Caki2 (cell line): ENCODE measurements around the gene GPR4. TPM values are rescaled to one million over a fixed set of nuclear protein-coding genes. Genes with fewer than 3 reads are reported as not detected.

Experiments used
- DNase-seq: peaks from one replicate; pipeline ENCODE4 v3.0.0-alpha.2; 2015; ENCODE audit warnings: low read depth
- in situ Hi-C: cut with HindIII; loops from 2 replicates; pipeline ENCODE4 v1.10.0; 2016; ENCODE audit warnings: low sequenced_read_pairs, low pct_unique_long_range_greater_than_20kb, mixed read lengths
- total RNA-seq: library from RNA; depleted of rRNA; stranded (reverse); fragments of >200 nt; shearing (Covaris generic); gene quantifications from 2 replicates; pipeline ENCODE4 v1.2.3, GENCODE V29; 2014; ENCODE audit warnings: low replicate concordance; rRNA removed

Gene GPR4
- total RNA-seq, result not detected in 2 replicates

DNA sequence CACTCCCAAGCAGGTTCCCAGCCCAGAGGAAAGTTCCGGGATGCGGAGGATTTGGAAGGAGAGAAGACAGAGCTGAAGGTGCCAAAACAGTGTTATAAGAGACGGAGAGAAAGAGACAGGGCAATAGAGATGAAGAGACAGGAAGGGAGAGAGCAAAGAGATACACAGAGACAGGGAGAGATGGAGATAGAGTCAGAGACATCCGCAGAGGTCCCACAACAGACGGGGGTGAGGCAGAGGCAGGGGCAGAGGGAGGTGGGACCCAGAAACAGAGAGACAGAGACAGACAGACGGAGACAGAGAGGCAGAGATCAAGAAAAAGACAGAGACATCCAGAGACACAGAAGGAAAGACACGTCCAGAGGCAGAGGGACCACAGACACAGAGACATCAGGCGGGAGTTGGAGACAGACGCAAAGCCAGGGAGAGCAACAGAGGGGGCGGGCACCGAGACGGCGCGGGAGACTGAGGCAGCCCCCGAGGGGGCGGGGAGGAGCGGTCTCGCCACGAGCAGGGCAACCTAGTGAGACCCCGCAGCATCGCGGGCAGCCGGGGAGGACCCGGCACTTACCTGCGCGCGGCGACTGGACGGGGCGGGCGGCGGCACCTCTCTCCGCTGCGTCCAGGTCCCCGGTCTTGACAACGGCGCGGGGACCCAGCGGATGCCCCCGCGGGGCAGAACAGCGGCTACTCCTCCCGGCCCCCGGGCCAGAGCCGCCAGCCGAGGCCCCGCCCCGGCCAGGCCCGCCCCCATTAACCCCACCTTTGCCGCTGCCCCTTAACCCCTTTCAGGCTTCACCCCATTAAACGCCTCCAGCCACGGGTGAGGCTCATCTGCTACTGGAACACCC, at the start of gene GPR4:
Gene GPR4 (minus strand): TSS at position 689 of the 851 bp plus-strand sequence. CDS start 10,346 bp downstream, outside the sequence.
- no peak for DNase-seq
- in situ Hi-C loops, result no loop called here

DNA sequence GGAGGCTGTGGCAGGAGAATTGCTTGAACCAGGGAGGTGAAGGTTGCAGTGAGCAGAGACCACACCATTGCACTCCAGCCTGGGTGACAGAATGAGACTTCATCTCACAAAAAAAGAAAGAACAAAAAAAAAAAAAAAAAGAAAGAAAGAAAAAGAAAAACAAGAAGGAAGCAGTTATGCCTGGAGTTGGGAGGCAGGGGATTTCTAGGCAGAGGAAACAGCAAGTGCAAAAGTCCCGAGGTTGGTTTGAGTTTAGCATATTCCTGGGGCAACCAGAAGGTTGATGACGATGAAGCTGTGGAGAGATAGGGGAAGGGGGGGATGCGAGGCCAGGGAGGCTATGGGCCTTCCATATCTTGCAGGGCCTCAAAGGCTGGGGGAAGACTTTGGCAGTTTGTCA, 48.7 kb upstream of the GPR4 start:
- DNase-seq, result no peak
- in situ Hi-C loops, result no loop called here

- in situ Hi-C loops, result no loop called here
- no peak for DNase-seq
These were observed 44.3 kb upstream of the GPR4 start for GRCh38 chr19:45646345-45646698.

DNA sequence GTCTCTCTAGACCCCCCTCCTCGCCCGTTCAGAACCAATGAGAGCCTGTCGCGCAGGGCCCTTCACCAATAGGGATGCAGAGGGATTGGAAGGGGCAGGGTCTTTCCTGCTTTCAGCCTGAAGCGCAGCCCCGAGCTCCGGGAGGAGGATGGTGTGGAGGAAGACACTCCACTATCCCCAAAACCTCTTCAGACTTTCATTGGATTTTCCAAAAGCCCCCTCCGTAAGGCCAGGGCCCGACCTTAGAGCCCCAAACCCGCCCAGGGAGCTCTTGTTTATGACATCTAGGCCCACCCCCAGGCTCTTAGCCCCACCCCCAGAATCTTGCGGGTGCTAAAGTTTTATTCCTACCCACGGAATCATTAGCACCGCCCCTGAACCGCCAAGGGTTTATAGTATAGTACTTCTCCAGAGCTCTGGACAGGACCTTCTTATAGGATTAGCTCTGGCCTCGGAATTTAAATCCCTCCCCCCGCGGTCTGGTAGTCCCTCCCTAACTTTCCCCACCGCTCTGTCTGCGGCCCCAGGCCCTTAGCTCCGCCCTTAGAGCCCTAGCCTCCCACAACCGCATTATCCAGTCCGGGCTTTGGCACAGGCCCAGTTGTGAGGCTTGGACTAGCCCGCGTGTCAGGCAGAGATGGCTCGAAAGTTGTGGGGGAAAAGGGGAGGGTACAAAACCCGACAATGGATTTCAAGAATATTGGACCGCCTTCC, 43.8 kb upstream of the GPR4 start:
- no peak for DNase-seq
- in situ Hi-C loops, result no loop called here

DNA sequence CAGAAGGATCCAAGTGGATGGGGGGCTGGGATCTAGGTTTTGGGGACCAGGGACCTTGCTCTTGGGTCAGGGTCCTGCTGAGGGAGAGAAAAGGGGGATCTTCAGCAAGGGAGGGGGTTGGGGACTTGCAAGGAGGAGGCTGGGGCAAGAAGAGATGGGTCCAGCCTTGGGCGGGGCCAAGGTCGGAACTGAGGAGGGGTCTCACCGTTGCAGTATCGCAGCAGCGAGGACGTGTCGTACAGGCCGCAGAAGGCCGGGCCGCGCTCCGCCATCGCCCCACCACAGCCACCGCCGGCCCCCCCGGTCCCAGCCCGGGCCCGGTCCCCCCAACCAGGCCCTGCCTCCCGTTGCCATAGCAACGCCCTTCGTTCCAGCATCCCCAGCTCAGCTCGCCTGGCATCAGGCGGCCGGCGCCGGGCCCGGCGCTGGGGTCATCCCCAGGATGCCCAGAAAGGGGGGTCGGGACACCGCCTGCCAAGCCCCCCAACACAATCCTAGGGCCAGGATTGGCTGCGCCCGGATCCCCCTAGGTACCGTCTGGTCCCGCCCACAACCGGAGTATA, 43.1 kb upstream of the GPR4 start:
- in situ Hi-C loops, result no loop called here

DNA sequence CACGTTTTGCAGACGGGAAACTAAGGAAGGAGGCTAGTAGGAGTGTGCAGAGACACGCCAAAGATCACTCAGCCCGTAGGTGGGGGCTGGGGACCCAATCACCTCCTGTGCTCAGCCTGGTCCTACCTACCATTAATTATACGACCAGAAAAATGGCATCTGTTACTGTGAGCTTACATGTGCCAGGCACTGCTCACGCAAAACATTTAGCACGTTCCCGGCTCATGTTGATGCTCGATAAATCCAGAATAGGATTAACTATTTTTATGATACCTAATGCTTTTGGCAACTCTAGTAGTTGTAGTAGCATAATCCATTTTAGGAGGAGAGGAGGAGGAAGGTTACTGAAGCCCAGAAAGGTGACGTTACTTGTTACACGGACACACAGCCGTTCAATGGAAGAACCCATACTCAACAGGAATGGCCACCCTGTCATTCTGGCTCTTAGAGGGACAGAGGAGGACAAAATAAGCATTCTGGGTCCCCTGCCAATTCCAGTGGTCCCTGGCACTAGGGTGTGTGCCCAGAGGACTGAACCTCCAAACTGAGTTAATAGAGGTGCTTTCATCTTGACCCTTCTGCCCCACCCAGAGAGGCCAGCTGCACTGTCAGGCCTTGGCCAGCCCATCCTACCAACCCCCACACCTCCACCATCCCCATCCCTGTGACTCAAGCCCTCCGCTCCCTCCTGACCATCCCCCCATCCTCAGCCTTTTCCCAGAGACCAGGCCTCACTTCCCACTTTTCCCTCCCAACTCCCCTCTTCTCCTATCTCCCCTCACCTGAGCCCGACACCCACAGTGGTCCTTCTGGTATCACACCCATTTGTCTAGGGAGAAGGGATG, 42.1 kb upstream of the GPR4 start:
- no peak for DNase-seq
- in situ Hi-C loops, result no loop called here

More for the DNA sequence above, 43.1 kb upstream of the GPR4 start:
- no peak for DNase-seq

DNA sequence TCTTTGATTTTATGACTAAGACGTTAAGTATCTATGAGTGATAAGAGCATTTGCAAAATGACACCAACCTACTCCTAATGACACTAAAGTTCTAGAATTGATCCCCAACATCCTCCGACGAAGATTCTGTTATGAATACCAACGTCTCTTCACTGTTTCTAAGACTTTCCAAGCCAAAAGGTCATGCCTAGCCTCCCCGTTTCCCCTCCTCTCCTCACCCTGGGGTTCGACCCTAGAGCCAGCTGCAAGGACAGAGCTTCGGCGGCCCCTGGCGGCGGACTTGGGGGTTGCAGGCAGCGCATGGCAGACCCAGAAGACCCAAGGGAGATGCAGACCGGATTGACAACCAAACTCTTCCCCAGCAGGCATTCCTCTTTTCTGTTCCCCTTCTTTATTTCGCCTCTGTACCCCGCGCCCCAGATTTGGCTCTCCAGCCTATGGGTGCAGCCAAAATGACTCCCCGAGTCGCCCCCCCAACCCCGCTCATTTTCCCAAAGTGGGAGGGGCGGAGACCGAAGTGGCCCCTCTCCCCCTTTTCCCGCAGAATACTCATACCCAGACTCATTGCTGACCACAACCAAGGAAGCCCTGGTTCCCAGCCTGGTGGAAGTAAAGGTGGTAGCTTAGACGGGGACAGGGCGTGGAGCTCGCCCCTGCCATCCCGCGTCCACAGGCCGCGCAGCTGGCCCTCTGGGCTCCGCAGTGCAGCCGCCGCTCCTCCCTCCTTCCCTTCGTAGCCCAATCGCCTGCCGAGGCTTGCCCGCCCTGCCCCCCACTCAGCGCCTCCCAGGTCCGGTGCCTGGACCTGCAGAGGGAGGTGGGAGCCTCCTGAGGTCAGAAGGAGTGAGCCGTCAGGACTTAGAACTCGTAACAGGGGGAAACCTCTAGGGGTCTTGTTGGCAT, 41.3 kb upstream of the GPR4 start:
- in situ Hi-C loops, result no loop called here
- DNase-seq, result peak; percentile 90

DNA sequence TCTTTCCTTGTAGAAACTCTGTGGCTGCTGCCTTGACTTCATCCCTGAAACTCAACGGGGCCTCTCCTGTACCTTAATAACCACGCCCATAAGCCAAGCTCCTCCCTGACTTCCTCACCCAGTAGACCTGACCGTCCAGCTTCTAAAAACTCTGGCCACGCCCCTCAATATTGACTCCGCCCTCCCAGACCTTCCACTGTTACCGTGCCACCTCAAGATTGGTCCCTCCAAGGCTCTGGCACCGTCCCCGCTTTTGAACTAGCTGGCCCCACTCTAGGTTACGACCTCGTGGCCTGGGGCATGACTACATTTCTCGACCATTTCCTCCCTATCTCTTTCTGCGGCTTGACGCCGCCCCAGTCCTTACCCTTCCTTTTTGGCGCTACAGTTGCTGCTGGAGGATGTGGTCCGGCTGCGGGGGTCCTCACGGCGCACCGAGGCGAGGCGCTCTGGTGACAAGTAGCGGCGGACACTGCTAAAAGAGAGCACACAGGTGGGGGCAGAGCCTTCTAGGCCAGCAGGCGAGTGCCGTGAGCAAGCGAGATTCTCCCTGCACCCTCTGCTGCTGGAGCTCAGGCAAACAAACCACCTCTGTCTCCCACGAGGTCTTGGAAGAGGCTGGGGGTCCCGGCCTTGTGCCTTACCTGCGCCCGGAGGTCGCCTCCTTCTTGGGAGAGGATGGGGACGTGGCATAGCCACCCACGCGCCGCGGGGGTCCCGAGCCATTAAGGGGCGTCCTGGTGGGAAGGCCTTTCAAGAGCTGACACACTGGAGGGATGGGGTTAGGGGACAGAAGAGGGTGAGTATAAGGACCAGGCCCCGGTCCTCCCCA, 39.5 kb upstream of the GPR4 start:
- in situ Hi-C loops, result no loop called here
- peak; percentile 98 for DNase-seq

- peak; percentile 96 for DNase-seq
- in situ Hi-C loops, result no loop called here
These were observed 38.8 kb upstream of the GPR4 start for GRCh38 chr19:45640849-45641273.

DNA sequence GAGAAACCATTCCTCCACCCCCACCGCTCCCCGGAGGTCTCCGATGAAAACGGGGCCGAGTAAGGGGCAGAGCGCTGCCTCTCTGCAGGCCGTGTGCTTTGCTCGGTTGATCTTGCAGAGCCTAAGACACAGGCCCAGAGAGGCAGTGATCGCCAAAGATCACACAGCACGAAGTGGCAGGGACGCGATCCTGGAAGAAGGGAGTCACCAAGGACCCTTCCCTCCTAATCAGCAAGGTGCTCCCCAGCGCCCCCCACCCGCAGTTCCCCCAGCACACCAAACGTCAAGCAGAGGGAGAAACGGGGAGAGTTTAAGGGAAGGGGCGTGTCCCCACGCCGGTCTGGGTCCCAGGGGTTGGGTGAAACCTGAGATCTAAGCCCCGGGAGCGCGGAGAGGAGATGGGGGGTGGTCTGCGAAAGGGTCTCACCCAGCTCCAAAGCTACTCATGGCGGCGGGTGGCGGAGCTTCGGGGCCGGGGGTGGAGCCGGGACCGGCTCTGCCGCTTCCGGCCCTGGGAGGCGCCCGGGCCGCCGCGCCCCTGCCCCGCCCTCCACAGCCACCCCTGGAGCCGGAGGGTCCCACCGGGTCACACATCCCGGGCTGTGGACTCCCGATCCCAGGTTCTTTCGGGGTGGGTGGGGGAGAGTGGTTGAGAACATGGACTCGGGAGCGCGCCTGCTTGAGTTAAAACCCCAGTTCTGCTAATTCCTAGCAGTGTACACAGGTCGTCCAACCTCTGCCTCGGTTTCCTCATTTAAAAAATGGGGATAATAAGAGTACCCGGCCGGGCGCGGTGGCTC, 37.1 kb upstream of the GPR4 start, which contains the start of gene EML2:
Gene EML2 (minus strand): TSS at position 468 of the 800 bp plus-strand sequence. CDS start 21 bp downstream, at position 447.
- in situ Hi-C loops, result no loop called here
- DNase-seq, result peak; percentile 57

GRCh38 chr19:45637890-45638667, 36.1 kb upstream of the GPR4 start:
- in situ Hi-C loops, result no loop called here
- DNase-seq, result peak; percentile 62

- in situ Hi-C loops, result no loop called here
- no peak for DNase-seq
These were observed 34.9 kb upstream of the GPR4 start for GRCh38 chr19:45636902-45637301.

DNA sequence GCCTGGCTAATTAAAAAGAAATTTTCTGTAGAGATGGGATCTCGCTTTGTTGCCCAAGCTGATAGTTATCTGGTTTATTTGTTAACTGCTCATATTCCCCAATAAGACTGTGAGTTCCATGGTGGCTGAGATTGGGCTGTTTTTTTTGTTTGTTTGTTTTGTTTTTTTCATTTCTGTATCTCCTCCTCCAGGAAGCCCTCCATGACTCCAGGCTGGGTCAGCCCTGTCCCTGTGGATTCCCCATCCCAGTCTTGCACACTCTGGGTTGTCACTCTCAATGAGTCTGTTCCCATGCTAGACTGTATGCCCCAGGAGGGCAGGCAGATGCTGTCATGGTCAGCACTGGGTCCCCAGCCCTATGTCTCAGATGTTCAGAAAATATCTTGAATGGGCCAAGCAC, 34.3 kb upstream of the GPR4 start:
- DNase-seq, result no peak
- in situ Hi-C loops, result no loop called here

DNA sequence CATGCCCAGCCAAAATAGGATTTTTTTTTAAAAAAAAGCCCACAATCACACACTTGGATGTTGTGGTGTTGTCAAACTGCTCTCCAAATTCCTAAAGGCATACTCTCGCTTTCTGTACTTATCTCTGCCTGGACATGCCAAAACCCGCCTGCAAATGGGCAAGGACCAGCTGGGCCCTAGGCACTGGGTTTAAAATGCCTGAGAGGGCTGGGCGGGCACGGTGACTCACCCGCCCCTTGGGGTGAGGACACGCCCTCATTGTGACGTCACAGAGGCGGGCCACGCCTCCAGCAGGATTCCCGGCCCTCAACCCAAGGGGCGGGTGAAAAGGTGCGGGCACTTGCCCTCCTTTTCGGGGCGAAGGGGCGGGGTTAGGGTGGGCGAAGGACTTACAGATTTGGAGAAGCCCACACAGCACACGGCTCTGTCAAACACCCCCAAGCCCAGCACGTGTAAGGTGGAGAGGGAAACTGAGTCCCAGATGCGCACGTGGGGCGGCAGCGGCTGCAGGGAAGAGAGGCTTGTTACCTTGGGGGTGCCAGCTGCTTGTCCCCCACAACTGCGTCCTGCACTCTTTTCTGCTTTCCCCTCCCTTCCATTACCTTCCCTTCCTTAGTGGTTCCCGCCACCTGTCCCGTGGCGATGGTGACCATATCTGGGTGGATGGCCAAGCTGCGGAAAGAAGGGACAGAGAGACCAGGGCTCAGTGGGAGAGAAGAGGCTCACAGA, 30.6 kb upstream of the GPR4 start:
- DNase-seq, result peak; percentile 91
- in situ Hi-C loops, result no loop called here
